ENCODE data around the gene PDIA4. TPM values are rescaled to one million over a fixed set of nuclear protein-coding genes. Genes with fewer than 3 reads are reported as not detected.

The PDIA4 gene
- total and polyA plus RNA-seq, 2 experiments from 2014 or later, result 371 to 413 TPM

- H3K4me1 ChIP-seq (ENCODE audit: insufficient read depth), result no peaks in the 10 kb centered on the region
Measured at GRCh38 chr7:148962823-148963582, 65.3 kb downstream of the PDIA4 start.

GRCh38 chr7:148962440-148962822 is 65.9 kb downstream of the PDIA4 start:
- Histone ChIP-seq H3K27me3 (no peaks in the 10 kb centered on the region), H3K79me2 (no peaks in the 10 kb centered on the region), H3K9me2 (replicated peaks; ENCODE audit: insufficient read depth) (no peaks in the 10 kb centered on the region), H3K36me3 (replicated peaks; ENCODE audit: insufficient read depth, low read depth) (no peaks in the 10 kb centered on the region), H3K4me2 (peak overlapping the region; percentile 87), H3K9me3 (ENCODE audit: low read depth) (no peaks in the 10 kb centered on the region), H4K20me1 (ENCODE audit: insufficient read depth, poor library complexity, severe bottlenecking) (no peaks in the 10 kb centered on the region), H3K4me1 (ENCODE audit: insufficient read depth) (no peaks in the 10 kb centered on the region), H2AFZ (peak overlapping the region; percentile 96), H3K4me3 (peak overlapping the region; percentile 84), H3K27ac (no peak overlapping the region)
- DNase-seq (ENCODE audit: low spot score), result no peak
- 30% methylated on average over 5 of the region's 5 CpGs for WGBS (ENCODE audit: low lambda C conversion rate, missing lambda C conversion rate)
- TF ChIP-seq EZH2phosphoT487 (IDR thresholded peaks at IDR 0.05; ENCODE audit: low read depth, severe bottlenecking, unreplicated experiment) (no peak), CTCF (IDR thresholded peaks at IDR 0.05; ENCODE audit: poor library complexity) (no peak), EZH2 (IDR thresholded peaks at IDR 0.05; ENCODE audit: borderline replicate concordance) (no peak)

More at GRCh38 chr7:148962823-148963582, 65.3 kb downstream of the PDIA4 start:
- no peaks in the 10 kb centered on the region for H3K9me2 ChIP-seq (replicated peaks; ENCODE audit: insufficient read depth)
- TF ChIP-seq EZH2phosphoT487 (IDR thresholded peaks at IDR 0.05; ENCODE audit: low read depth, severe bottlenecking, unreplicated experiment) (no peak), CTCF (IDR thresholded peaks at IDR 0.05; ENCODE audit: poor library complexity) (peak; percentile 96), EZH2 (IDR thresholded peaks at IDR 0.05; ENCODE audit: borderline replicate concordance) (no peak)
- no peaks in the 10 kb centered on the region for H3K27me3 ChIP-seq
- peak overlapping the region; percentile 84 for H3K4me3 ChIP-seq
- peak; percentile 78 for DNase-seq (ENCODE audit: low spot score)
- 5% methylated on average over 5 of the region's 5 CpGs for WGBS (ENCODE audit: low lambda C conversion rate, missing lambda C conversion rate)
- no peaks in the 10 kb centered on the region for H3K79me2 ChIP-seq
- peak overlapping the region; percentile 40 for H3K27ac ChIP-seq
- peak overlapping the region; percentile 96 for H2AFZ ChIP-seq
- H4K20me1 ChIP-seq (ENCODE audit: insufficient read depth, poor library complexity, severe bottlenecking), result no peaks in the 10 kb centered on the region
- H3K4me2 ChIP-seq, result peak overlapping the region; percentile 87
- no peaks in the 10 kb centered on the region for H3K36me3 ChIP-seq (replicated peaks; ENCODE audit: insufficient read depth, low read depth)
- H3K9me3 ChIP-seq (ENCODE audit: low read depth), result no peaks in the 10 kb centered on the region

- WGBS (ENCODE audit: low lambda C conversion rate, missing lambda C conversion rate), result 80% methylated on average over 3 of the region's 3 CpGs
- Histone ChIP-seq H3K9me3 (ENCODE audit: low read depth) (no peaks in the 10 kb centered on the region), H3K4me3 (no peak overlapping the region), H3K27ac (no peak overlapping the region), H3K4me1 (ENCODE audit: insufficient read depth) (no peaks in the 10 kb centered on the region), H2AFZ (no peak overlapping the region), H3K27me3 (no peaks in the 10 kb centered on the region), H3K4me2 (no peak overlapping the region), H3K79me2 (no peaks in the 10 kb centered on the region), H4K20me1 (ENCODE audit: insufficient read depth, poor library complexity, severe bottlenecking) (no peaks in the 10 kb centered on the region), H3K9me2 (replicated peaks; ENCODE audit: insufficient read depth) (no peaks in the 10 kb centered on the region), H3K36me3 (replicated peaks; ENCODE audit: insufficient read depth, low read depth) (no peaks in the 10 kb centered on the region)
- no peak for DNase-seq (ENCODE audit: low spot score)
- TF ChIP-seq CTCF (IDR thresholded peaks at IDR 0.05; ENCODE audit: poor library complexity), result no peak
Measured at GRCh38 chr7:148959726-148960125, 68.6 kb downstream of the PDIA4 start.
